ENCODE results near the gene ZNF275. TPM values are rescaled to one million over a fixed set of nuclear protein-coding genes. Genes with fewer than 3 reads are reported as not detected.
A peak's percentile ranks its signal among the peaks of the same experiment; 100 is the strongest.
"Not testable (repeated sequence)": the region's sequence is repeated elsewhere in the genome, so short reads cannot be mapped to it uniquely, and the experiment has no call there.

ZNF275 gene, protein sequence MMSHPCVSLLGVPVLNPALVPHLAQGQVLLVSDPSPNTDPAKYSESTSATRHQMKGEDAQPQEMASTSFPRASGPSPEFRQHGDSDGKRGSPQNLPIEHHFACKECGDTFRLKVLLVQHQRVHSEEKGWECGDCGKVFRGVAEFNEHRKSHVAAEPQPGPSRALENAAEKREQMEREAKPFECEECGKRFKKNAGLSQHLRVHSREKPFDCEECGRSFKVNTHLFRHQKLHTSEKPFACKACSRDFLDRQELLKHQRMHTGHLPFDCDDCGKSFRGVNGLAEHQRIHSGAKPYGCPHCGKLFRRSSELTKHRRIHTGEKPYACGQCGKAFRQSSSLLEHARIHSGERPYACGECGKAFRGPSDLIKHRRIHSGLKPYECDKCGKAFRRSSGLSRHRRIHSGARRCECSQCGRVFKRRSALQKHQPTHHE
- 11.2 TPM for total RNA-seq
- 4.3 TPM for polyA plus RNA-seq (ENCODE audit: insufficient read depth, low read depth, low replicate concordance)
- long read RNA-seq, donor 1, full-length matches to known transcripts = 3 of 8 reads
- long read RNA-seq, donor 1, partial matches to known transcripts = 5 of 8 reads
- long read RNA-seq, donor 1, other reads (novel, unspliced or antisense) = 0 of 8 reads
- long read RNA-seq, donor 2, full-length matches to known transcripts = 5 of 5 reads
- long read RNA-seq, donor 2, partial matches to known transcripts = 0 of 5 reads
- long read RNA-seq, donor 2, other reads (novel, unspliced or antisense) = 0 of 5 reads
- long read RNA-seq, donor 3, full-length matches to known transcripts = 9 of 9 reads
- long read RNA-seq, donor 3, partial matches to known transcripts = 0 of 9 reads
- long read RNA-seq, donor 3, other reads (novel, unspliced or antisense) = 0 of 9 reads
- long read RNA-seq, donor 4, full-length matches to known transcripts = 4 of 4 reads
- long read RNA-seq, donor 4, partial matches to known transcripts = 0 of 4 reads
- long read RNA-seq, donor 4, other reads (novel, unspliced or antisense) = 0 of 4 reads
- long read RNA-seq, donor 5 = 0 reads
- long read RNA-seq, donor 6, full-length matches to known transcripts = 1 of 1 reads
- long read RNA-seq, donor 6, partial matches to known transcripts = 0 of 1 reads
- long read RNA-seq, donor 6, other reads (novel, unspliced or antisense) = 0 of 1 reads
- long read RNA-seq, donor 7, full-length matches to known transcripts = 5 of 7 reads
- long read RNA-seq, donor 7, partial matches to known transcripts = 1 of 7 reads
- long read RNA-seq, donor 7, other reads (novel, unspliced or antisense) = 1 of 7 reads
- long read RNA-seq, donor 8, full-length matches to known transcripts = 2 of 2 reads
- long read RNA-seq, donor 8, partial matches to known transcripts = 0 of 2 reads
- long read RNA-seq, donor 8, other reads (novel, unspliced or antisense) = 0 of 2 reads
- long read RNA-seq, donor 9 = 0 reads
- long read RNA-seq, donor 10, full-length matches to known transcripts = 6 of 6 reads
- long read RNA-seq, donor 10, partial matches to known transcripts = 0 of 6 reads
- long read RNA-seq, donor 10, other reads (novel, unspliced or antisense) = 0 of 6 reads

GRCh38 chrX:153333821-153334653, at the start of gene ZNF275:
TSS of gene ZNF275 (plus strand) at chrX:153334153. CDS start at chrX:153336680, 2,527 bp downstream.
- FAIRE-seq = no peak
- no peak for TF ChIP-seq CTCF (IDR thresholded peaks at IDR 0.05; ENCODE audit: borderline replicate concordance, extremely low read depth, insufficient read depth)
- H3K36me3 ChIP-seq (ENCODE audit: control insufficient read depth in 2 of 3, insufficient read depth in 3 of 3, low read length in 3 of 3) = no peaks in the 10 kb centered on the region

GRCh38 chrX:153285678-153286077, 48.3 kb upstream of the ZNF275 start:
- H3K4me1 ChIP-seq (ENCODE audit: control insufficient read depth in 2 of 3, insufficient read depth in 2 of 3, low read depth in 1 of 3, low read length in 3 of 3); intact Hi-C loops (cut with DNase I); DNase-seq; H3K36me3 ChIP-seq (ENCODE audit: control insufficient read depth in 2 of 3, insufficient read depth in 3 of 3, low read length in 3 of 3); H3K4me3 ChIP-seq (ENCODE audit: low read length in 3 of 3); H3K9ac ChIP-seq (ENCODE audit: low read length in 3 of 3); H3K27ac ChIP-seq (ENCODE audit: low read depth in 2 of 2, low read length in 2 of 2); H3K9me3 ChIP-seq (ENCODE audit: control insufficient read depth in 2 of 3, insufficient read depth in 1 of 3, low read length in 3 of 3); FAIRE-seq; H3K27me3 ChIP-seq (ENCODE audit: control insufficient read depth, insufficient read depth, low read length): not testable (repeated sequence)

More at GRCh38 chrX:153333821-153334653, at the start of gene ZNF275:
- Histone ChIP-seq H3K9me3 (ENCODE audit: control insufficient read depth in 2 of 3, insufficient read depth in 1 of 3, low read length in 3 of 3) (no peaks in the 10 kb centered on the region), H3K4me3 (ENCODE audit: low read length in 3 of 3) (peak within 1 kb of the TSS; percentile 58 to 68 (median 62)), H3K27ac (ENCODE audit: low read depth in 2 of 2, low read length in 2 of 2) (peak within 1 kb of the TSS in 1 of 2 donors; percentile 51), H3K4me1 (ENCODE audit: control insufficient read depth in 2 of 3, insufficient read depth in 2 of 3, low read depth in 1 of 3, low read length in 3 of 3) (peaks cover 0 to 4% (median 0%) of the 10 kb centered on the region in 3 donors), H3K9ac (ENCODE audit: low read length in 3 of 3) (peak within 1 kb of the TSS in 1 of 3 donors; percentile 46), H3K27me3 (ENCODE audit: control insufficient read depth, insufficient read depth, low read length) (no peaks in the 10 kb centered on the region)
- intact Hi-C loops (cut with DNase I) = no loop called here
- DNase-seq = peak; percentile 79 to 93 (median 91)

- H3K27ac ChIP-seq (ENCODE audit: low read depth in 2 of 2, low read length in 2 of 2); intact Hi-C loops (cut with DNase I); H3K36me3 ChIP-seq (ENCODE audit: control insufficient read depth in 2 of 3, insufficient read depth in 3 of 3, low read length in 3 of 3); H3K4me1 ChIP-seq (ENCODE audit: control insufficient read depth in 2 of 3, insufficient read depth in 2 of 3, low read depth in 1 of 3, low read length in 3 of 3); H3K9me3 ChIP-seq (ENCODE audit: control insufficient read depth in 2 of 3, insufficient read depth in 1 of 3, low read length in 3 of 3); DNase-seq; H3K9ac ChIP-seq (ENCODE audit: low read length in 3 of 3); H3K27me3 ChIP-seq (ENCODE audit: control insufficient read depth, insufficient read depth, low read length); H3K4me3 ChIP-seq (ENCODE audit: low read length in 3 of 3): not testable (repeated sequence)
- FAIRE-seq = peak; percentile 66
Measured at GRCh38 chrX:153288807-153289206, 45.1 kb upstream of the ZNF275 start.

GRCh38 chrX:153293485-153294071, 40.4 kb upstream of the ZNF275 start:
- H3K9ac ChIP-seq (ENCODE audit: low read length in 3 of 3); DNase-seq; H3K9me3 ChIP-seq (ENCODE audit: control insufficient read depth in 2 of 3, insufficient read depth in 1 of 3, low read length in 3 of 3); H3K27ac ChIP-seq (ENCODE audit: low read depth in 2 of 2, low read length in 2 of 2); H3K4me1 ChIP-seq (ENCODE audit: control insufficient read depth in 2 of 3, insufficient read depth in 2 of 3, low read depth in 1 of 3, low read length in 3 of 3); FAIRE-seq; H3K4me3 ChIP-seq (ENCODE audit: low read length in 3 of 3); H3K27me3 ChIP-seq (ENCODE audit: control insufficient read depth, insufficient read depth, low read length); intact Hi-C loops (cut with DNase I); H3K36me3 ChIP-seq (ENCODE audit: control insufficient read depth in 2 of 3, insufficient read depth in 3 of 3, low read length in 3 of 3): not testable (repeated sequence)

Measured in kidney (tissue), 22 donors.